T-helper 1 cell treated with Interleukin-12 subunit alpha and Interleukin-12 subunit beta and Interleukin-4 antibody, amounts not matched to agents 30 ng/mL and 1 ng/mL, for 36 hours (primary cell): Measurements from ENCODE around the gene IL10RA. TPM values are rescaled to one million over a fixed set of nuclear protein-coding genes. Genes with fewer than 3 reads are reported as not detected.

Source experiments
- intact Hi-C: fragments of 100-400 bp; cut with micrococcal nuclease; formaldehyde crosslinking; loops from one replicate; pipeline ENCODE4 v1.15.1; 2024
- total RNA-seq: library from RNA; stranded (reverse); gene quantifications from 2 replicates; pipeline ENCODE4 v1.2.3, GENCODE V29; 2022

The IL10RA gene
- total RNA-seq, 1 donor from 2014 or later, result 280 TPM

GRCh38 chr11:117989351-117990102, 3.3 kb downstream of the IL10RA start:
- intact Hi-C loops, result loop anchor here (5.0 kb wide), 1 partner anchor 238 kb away; the partner anchor contains the start of gene JAML

- intact Hi-C loops, result no loop called here
These were observed 5.9 kb downstream of the IL10RA start for GRCh38 chr11:117992136-117992535.

DNA sequence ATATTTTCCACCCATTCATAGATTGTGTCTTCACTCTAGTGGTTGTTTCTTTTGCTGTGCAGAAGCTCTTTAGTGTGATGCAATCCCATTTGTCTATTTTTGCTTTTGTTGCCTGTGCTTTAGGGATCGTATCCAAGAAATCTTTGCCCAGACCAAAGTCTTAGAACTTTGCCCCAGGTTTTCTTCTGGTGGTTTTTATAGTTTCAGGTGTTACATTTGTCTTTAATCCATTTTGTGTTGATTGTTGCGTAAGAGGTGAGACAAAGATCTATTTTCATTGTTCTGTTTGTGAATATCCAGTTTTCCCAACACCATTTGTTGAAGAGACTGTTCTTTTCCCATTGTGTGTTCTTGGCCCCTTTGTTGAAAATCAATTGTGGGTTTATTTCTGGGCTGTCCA, 6.4 kb downstream of the IL10RA start:
- intact Hi-C loops, result no loop called here

GRCh38 chr11:117993988-117994745, 8.0 kb downstream of the IL10RA start:
- intact Hi-C loops, result no loop called here

DNA sequence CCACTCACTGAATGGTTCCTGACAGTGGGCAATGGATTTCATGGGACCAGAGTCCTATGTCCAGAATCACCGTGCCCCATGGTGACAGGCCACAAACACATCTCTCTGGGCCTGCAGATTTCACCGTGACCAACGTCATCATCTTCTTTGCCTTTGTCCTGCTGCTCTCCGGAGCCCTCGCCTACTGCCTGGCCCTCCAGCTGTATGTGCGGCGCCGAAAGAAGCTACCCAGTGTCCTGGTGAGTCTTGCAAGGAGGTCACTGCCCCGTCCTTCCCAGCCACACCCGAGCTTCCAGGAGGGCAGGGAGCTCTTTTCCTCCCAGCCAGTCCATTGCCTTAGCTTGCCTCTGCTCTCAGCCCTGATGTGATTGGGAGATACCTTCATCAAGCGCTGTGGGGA, 9.3 kb downstream of the IL10RA start:
- intact Hi-C loops, result no loop called here

- intact Hi-C loops, result no loop called here
These were observed 9.9 kb downstream of the IL10RA start for GRCh38 chr11:117996058-117996457.

GRCh38 chr11:117997406-117997805, 11.2 kb downstream of the IL10RA start:
- intact Hi-C loops, result no loop called here

GRCh38 chr11:117997823-117998579, 11.8 kb downstream of the IL10RA start:
- intact Hi-C loops, result no loop called here

GRCh38 chr11:117998664-117999353, 12.6 kb downstream of the IL10RA start:
- intact Hi-C loops, result no loop called here

GRCh38 chr11:117999354-117999993, 13.3 kb downstream of the IL10RA start:
- intact Hi-C loops, result no loop called here

DNA sequence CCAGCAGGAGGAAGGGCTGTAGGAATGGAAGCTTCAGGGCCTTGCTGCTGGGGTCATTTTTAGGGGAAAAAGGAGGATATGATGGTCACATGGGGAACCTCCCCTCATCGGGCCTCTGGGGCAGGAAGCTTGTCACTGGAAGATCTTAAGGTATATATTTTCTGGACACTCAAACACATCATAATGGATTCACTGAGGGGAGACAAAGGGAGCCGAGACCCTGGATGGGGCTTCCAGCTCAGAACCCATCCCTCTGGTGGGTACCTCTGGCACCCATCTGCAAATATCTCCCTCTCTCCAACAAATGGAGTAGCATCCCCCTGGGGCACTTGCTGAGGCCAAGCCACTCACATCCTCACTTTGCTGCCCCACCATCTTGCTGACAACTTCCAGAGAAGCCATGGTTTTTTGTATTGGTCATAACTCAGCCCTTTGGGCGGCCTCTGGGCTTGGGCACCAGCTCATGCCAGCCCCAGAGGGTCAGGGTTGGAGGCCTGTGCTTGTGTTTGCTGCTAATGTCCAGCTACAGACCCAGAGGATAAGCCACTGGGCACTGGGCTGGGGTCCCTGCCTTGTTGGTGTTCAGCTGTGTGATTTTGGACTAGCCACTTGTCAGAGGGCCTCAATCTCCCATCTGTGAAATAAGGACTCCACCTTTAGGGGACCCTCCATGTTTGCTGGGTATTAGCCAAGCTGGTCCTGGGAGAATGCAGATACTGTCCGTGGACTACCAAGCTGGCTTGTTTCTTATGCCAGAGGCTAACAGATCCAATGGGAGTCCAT, 14.1 kb downstream of the IL10RA start:
- intact Hi-C loops, result loop anchor here (5.0 to 10.0 kb wide), 3 partner anchors 147 to 442 kb away; partner anchors contain the start of gene CD3E

DNA sequence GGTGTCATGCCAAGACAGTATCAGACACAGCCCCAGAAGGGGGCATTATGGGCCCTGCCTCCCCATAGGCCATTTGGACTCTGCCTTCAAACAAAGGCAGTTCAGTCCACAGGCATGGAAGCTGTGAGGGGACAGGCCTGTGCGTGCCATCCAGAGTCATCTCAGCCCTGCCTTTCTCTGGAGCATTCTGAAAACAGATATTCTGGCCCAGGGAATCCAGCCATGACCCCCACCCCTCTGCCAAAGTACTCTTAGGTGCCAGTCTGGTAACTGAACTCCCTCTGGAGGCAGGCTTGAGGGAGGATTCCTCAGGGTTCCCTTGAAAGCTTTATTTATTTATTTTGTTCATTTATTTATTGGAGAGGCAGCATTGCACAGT, 14.6 kb downstream of the IL10RA start:
- intact Hi-C loops, result loop anchor here (1.0 to 10.0 kb wide), 4 partner anchors 14 to 441 kb away; partner anchors contain the start of gene CD3E

DNA sequence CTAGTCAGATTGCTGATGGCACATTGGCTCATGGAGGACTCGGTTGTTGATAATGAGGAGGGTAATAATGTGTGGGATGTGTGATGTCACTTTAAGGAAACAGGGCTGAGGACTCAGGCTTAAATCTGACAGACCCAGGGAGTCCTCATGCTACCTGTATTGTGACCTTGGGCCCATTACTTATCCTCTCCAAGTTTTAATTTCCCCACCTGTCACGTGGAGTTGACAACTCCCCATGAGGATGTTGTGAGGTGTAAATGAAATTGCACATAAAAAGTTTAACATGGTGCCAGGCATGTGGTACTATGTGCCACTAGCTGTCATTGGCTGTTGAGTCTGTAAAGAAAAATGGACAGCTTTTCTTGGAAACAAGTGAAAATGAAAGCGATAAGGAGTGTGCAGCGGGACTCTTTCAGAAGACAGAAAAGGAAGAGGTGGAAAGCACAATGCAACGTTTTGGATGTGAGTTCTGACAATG, 15.3 kb downstream of the IL10RA start:
- intact Hi-C loops, result loop anchor here (1.0 to 10.0 kb wide), 4 partner anchors 14 to 441 kb away; partner anchors contain the start of gene CD3E

DNA sequence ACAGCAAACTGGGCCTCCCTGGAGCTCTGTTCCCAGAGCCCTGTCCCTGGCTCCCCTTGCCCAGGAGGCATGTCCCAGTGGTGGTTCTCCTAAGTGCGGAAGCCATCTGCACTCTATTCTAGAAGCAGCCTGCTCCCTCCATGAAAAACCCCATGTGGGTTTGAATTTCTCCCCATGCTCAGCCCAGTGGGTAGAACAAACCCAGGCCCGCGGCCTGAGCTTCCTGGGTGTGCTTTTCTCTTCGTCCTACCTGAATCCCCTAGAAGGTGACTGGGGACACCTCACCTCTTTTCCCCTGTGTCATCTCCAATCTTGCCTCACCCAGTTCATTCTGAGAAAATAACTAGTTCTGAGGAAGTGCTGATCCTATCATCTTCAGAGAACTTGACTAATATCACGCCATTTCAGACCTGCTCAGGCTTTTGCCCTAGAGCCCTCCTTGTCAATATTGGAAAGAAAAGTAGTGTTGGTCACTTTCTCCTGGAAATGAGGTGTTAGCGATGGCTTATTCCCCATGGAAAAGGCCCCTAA, 15.9 kb downstream of the IL10RA start:
- intact Hi-C loops, result loop anchor here (1.0 to 10.0 kb wide), 9 partner anchors 32 to 440 kb away; partner anchors contain the start of gene CD3E

- intact Hi-C loops, result loop anchor here (1.0 to 10.0 kb wide), 10 partner anchors 32 to 440 kb away; partner anchors contain the start of gene CD3E
These were observed 16.6 kb downstream of the IL10RA start for GRCh38 chr11:118002541-118003423.

DNA sequence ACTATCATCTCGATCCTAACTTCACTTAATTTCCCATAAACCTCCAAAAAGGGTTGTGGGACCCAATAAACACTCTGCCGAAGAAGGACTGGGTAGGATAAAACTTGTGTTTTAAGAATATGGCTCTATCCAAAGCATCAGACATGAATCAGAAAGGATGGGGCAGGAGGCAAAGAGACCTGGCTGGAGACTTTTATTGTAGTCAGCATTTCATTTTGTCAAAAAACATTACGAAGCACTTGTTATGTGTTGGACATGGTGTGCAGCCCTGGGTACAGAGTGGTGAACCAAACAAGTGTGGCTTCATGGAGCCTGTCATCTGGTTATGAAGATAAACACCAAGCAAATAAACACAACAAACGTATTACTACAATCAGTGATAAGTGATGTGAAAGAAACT, 17.3 kb downstream of the IL10RA start:
- intact Hi-C loops, result loop anchor here (1.0 to 10.0 kb wide), 5 partner anchors 144 to 439 kb away; partner anchors contain the start of gene CD3E

- intact Hi-C loops, result loop anchor here (5.0 to 10.0 kb wide), 3 partner anchors 143 to 438 kb away; partner anchors contain the start of gene CD3E
These were observed 18.5 kb downstream of the IL10RA start for GRCh38 chr11:118004543-118005223.
